Testis (tissue), 2 donors: ENCODE measurements around the gene ITGA1.

Experiments
- POLR2A ChIP-seq: fragments of 450-650 bp; IDR thresholded peaks from one replicate; pipeline ENCODE4 v1.6.1; 2017; ENCODE audit warnings: antibody characterized with exemption, mild to moderate bottlenecking, moderate library complexity
- TF ChIP-seq, protein P1 (sequence below), 3 experiments: fragments of 450-650 bp in 2 of 3; fragments of 200-600 bp in 1 of 3; sonication (generic) in 1 of 3; IDR thresholded peaks; one replicate each; pipeline ENCODE4 v1.5.1; 2016 to 2019; ENCODE audit warnings: antibody characterized with exemption in 3 of 3, mild to moderate bottlenecking in 2 of 3, moderate library complexity in 1 of 3

DNA sequence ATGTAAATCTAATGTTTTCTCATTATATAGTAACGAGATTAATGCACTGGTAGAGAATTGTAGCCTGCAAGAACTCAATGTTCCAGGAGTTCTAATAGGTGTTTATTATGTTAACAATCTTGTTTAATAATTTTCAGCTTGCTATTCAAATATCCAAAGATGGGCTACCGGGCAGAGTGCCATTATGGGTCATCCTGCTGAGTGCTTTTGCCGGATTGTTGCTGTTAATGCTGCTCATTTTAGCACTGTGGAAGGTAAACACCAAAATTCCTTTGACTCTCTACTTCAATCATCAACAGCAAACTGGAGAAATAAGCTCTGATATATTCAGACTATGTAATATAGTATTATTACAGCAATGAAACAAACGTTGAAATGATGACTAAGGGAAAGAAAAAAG lies 159.5 kb downstream of the ITGA1 start:
- TF ChIP-seq POLR2A, result no peak
- TF ChIP-seq, protein P1, sequence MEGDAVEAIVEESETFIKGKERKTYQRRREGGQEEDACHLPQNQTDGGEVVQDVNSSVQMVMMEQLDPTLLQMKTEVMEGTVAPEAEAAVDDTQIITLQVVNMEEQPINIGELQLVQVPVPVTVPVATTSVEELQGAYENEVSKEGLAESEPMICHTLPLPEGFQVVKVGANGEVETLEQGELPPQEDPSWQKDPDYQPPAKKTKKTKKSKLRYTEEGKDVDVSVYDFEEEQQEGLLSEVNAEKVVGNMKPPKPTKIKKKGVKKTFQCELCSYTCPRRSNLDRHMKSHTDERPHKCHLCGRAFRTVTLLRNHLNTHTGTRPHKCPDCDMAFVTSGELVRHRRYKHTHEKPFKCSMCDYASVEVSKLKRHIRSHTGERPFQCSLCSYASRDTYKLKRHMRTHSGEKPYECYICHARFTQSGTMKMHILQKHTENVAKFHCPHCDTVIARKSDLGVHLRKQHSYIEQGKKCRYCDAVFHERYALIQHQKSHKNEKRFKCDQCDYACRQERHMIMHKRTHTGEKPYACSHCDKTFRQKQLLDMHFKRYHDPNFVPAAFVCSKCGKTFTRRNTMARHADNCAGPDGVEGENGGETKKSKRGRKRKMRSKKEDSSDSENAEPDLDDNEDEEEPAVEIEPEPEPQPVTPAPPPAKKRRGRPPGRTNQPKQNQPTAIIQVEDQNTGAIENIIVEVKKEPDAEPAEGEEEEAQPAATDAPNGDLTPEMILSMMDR (IDR thresholded peaks at IDR 0.05), result no peak
